Measurements from ENCODE around the gene EPGN. TPM values are rescaled to one million over a fixed set of nuclear protein-coding genes. Genes with fewer than 3 reads are reported as not detected.

EPGN gene
- total RNA-seq, 1 experiment from 2014 or later: not detected

DNA sequence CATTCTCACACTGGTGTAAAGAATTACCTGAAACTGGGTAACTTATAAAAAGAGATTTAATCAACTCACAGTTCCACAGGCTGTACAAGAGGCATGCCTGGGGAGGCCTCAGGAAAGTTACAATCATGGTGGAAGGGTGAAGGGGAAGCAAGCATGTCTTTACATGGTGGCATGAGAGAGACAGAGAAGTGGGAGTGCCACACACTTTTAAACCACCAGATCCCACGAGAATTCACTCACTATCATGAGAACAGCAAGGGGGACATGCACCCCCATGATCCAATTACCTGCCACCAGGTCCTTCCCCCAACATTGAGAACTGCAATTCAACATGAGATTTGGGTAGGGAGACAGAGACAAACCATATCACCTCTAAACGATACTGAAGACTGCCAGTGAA is 23.0 kb downstream of the EPGN start:
- no TSS peak for BruUV-seq (replicated peaks)
- POLR2A ChIA-PET (ENCODE audit: low non-redundant PET): no interaction called here
- CTCF ChIA-PET: no interaction called here
- Histone ChIP-seq H3K36me3 (ENCODE audit: insufficient read depth, low read length, poor library complexity, severe bottlenecking) (no peaks in the 10 kb centered on the region), H3K4me1 (ENCODE audit: insufficient read depth, low read length, poor library complexity, severe bottlenecking) (no peaks in the 10 kb centered on the region), H3K4me3 (ENCODE audit: low read depth, low read length, poor library complexity, severe bottlenecking) (no peak overlapping the region), H3K9me3 (ENCODE audit: low read depth, low read length, poor library complexity, severe bottlenecking) (no peaks in the 10 kb centered on the region), H3K27me3 (replicated peaks; ENCODE audit: insufficient read depth, low read depth, low read length, poor library complexity) (no peaks in the 10 kb centered on the region), H3K27ac (ENCODE audit: low read depth, low read length, poor library complexity, severe bottlenecking) (no peak overlapping the region)
- intact Hi-C loops (cut with micrococcal nuclease; ENCODE audit: unreplicated experiment): no loop called here
- DNase-seq (ENCODE audit: low spot score): no peak
- TF ChIP-seq CTCF (conservative IDR thresholded peaks at IDR 0.05; ENCODE audit: low read depth, low read length) (no peak), EZH2 (IDR thresholded peaks at IDR 0.05; ENCODE audit: borderline replicate concordance, low read depth, low read length, poor library complexity, severe bottlenecking) (no peak)

DNA sequence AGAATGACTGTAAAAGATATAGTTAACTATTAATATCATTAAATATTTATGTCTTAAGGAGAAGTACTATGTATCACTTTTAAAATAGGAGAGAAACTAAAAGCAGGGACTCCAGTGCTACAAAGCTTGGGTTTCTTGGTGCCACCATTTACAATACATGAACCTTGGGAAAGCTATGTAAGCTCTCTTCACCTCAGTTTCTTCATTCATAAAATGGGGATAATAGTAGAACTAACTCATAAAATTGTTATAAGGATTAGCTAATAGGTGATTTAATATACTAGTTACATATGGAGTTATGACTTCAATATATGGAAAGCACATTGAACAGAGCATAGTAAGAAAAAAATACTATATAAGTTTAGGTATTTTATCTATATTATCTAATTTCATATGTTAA is 23.7 kb downstream of the EPGN start:
- POLR2A ChIA-PET (ENCODE audit: low non-redundant PET): no interaction called here
- no peak for TF ChIP-seq EZH2 (IDR thresholded peaks at IDR 0.05; ENCODE audit: borderline replicate concordance, low read depth, low read length, poor library complexity, severe bottlenecking)
- no peak for TF ChIP-seq CTCF (conservative IDR thresholded peaks at IDR 0.05; ENCODE audit: low read depth, low read length)
- H3K4me3 ChIP-seq (ENCODE audit: low read depth, low read length, poor library complexity, severe bottlenecking): no peak overlapping the region
- no peak overlapping the region for H3K27ac ChIP-seq (ENCODE audit: low read depth, low read length, poor library complexity, severe bottlenecking)
- H3K9me3 ChIP-seq (ENCODE audit: low read depth, low read length, poor library complexity, severe bottlenecking): no peaks in the 10 kb centered on the region
- H3K4me1 ChIP-seq (ENCODE audit: insufficient read depth, low read length, poor library complexity, severe bottlenecking): no peaks in the 10 kb centered on the region
- intact Hi-C loops (cut with micrococcal nuclease; ENCODE audit: unreplicated experiment): no loop called here
- no peaks in the 10 kb centered on the region for H3K27me3 ChIP-seq (replicated peaks; ENCODE audit: insufficient read depth, low read depth, low read length, poor library complexity)
- CTCF ChIA-PET: no interaction called here
- H3K36me3 ChIP-seq (ENCODE audit: insufficient read depth, low read length, poor library complexity, severe bottlenecking): no peaks in the 10 kb centered on the region
- no peak for DNase-seq (ENCODE audit: low spot score)
- BruUV-seq (replicated peaks): no TSS peak

- DNase-seq (ENCODE audit: low spot score): no peak
- Histone ChIP-seq H3K9me3 (ENCODE audit: low read depth, low read length, poor library complexity, severe bottlenecking) (no peaks in the 10 kb centered on the region), H3K36me3 (ENCODE audit: insufficient read depth, low read length, poor library complexity, severe bottlenecking) (no peaks in the 10 kb centered on the region), H3K4me3 (ENCODE audit: low read depth, low read length, poor library complexity, severe bottlenecking) (no peak overlapping the region), H3K27ac (ENCODE audit: low read depth, low read length, poor library complexity, severe bottlenecking) (no peak overlapping the region), H3K27me3 (replicated peaks; ENCODE audit: insufficient read depth, low read depth, low read length, poor library complexity) (no peaks in the 10 kb centered on the region), H3K4me1 (ENCODE audit: insufficient read depth, low read length, poor library complexity, severe bottlenecking) (no peaks in the 10 kb centered on the region)
- CTCF ChIA-PET: no interaction called here
- no TSS peak for BruUV-seq (replicated peaks)
- intact Hi-C loops (cut with micrococcal nuclease; ENCODE audit: unreplicated experiment): no loop called here
- TF ChIP-seq CTCF (conservative IDR thresholded peaks at IDR 0.05; ENCODE audit: low read depth, low read length): no peak
- no peak for TF ChIP-seq EZH2 (IDR thresholded peaks at IDR 0.05; ENCODE audit: borderline replicate concordance, low read depth, low read length, poor library complexity, severe bottlenecking)
- POLR2A ChIA-PET (ENCODE audit: low non-redundant PET): no interaction called here
Measured at GRCh38 chr4:74334636-74335035, 26.4 kb downstream of the EPGN start.
